D721Med (cell line): Measurements from ENCODE around the gene FRRS1.

Source experiments
- DNase-seq: peaks from one replicate; pipeline ENCODE4 v3.0.0; 2011; ENCODE audit warnings: low spot score; ENCODE audit not compliant: insufficient read length
- FAIRE-seq: peaks from 2 replicates; lab custom pipeline; 2011; peaks lifted over from hg19 to GRCh38; lab: Jason Lieb, UNC
- TF ChIP-seq, protein P1 (sequence below): IDR thresholded peaks from 2 replicates; pipeline ENCODE4 v1.5.1; 2012; ENCODE audit warnings: mild to moderate bottlenecking, control low read depth; ENCODE audit not compliant: insufficient read depth; ENCODE audit errors: missing control alignments

FRRS1 gene

DNA sequence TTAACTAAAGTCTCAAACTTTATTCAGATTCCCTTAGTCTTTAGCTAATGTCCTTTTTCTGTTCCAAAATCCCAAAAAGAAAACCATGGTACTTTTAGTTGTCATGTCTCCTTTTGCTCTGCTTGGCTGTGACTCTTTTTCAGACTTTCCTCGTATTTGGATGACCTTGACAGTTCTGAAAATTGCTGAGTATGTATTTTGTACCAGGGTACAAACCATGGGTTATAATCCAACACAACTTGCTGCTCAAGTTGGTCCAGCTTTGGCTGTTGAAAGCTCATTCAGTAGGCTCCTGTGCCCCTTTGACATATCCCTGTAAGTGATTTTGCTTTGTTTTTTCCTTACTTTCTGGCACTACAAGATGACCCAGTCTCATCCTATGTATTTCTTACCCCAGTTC, 68.9 kb downstream of the FRRS1 start:
- TF ChIP-seq, protein P1, sequence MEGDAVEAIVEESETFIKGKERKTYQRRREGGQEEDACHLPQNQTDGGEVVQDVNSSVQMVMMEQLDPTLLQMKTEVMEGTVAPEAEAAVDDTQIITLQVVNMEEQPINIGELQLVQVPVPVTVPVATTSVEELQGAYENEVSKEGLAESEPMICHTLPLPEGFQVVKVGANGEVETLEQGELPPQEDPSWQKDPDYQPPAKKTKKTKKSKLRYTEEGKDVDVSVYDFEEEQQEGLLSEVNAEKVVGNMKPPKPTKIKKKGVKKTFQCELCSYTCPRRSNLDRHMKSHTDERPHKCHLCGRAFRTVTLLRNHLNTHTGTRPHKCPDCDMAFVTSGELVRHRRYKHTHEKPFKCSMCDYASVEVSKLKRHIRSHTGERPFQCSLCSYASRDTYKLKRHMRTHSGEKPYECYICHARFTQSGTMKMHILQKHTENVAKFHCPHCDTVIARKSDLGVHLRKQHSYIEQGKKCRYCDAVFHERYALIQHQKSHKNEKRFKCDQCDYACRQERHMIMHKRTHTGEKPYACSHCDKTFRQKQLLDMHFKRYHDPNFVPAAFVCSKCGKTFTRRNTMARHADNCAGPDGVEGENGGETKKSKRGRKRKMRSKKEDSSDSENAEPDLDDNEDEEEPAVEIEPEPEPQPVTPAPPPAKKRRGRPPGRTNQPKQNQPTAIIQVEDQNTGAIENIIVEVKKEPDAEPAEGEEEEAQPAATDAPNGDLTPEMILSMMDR: no peak
- FAIRE-seq: no peak
- no peak for DNase-seq

- FAIRE-seq (no peak), DNase-seq (no peak)
- TF ChIP-seq, protein P1: no peak
Observed at GRCh38 chr1:99696616-99697015, 69.8 kb downstream of the FRRS1 start.

- TF ChIP-seq, protein P1: no peak
- no peak for DNase-seq
- FAIRE-seq: peak; percentile 48
Observed at GRCh38 chr1:99691175-99691574, 75.3 kb downstream of the FRRS1 start.

GRCh38 chr1:99685516-99686180, 80.8 kb downstream of the FRRS1 start:
- TF ChIP-seq, protein P1: peak; percentile 50
- no peak for DNase-seq
- peak; percentile 70 for FAIRE-seq

- TF ChIP-seq, protein P1: no peak
- DNase-seq (no peak), FAIRE-seq (no peak)
Observed at GRCh38 chr1:99682291-99682751, 84.1 kb downstream of the FRRS1 start.

- no peak for FAIRE-seq
- TF ChIP-seq, protein P1: no peak
- no peak for DNase-seq
Observed at GRCh38 chr1:99681583-99681982, 84.9 kb downstream of the FRRS1 start.

DNA sequence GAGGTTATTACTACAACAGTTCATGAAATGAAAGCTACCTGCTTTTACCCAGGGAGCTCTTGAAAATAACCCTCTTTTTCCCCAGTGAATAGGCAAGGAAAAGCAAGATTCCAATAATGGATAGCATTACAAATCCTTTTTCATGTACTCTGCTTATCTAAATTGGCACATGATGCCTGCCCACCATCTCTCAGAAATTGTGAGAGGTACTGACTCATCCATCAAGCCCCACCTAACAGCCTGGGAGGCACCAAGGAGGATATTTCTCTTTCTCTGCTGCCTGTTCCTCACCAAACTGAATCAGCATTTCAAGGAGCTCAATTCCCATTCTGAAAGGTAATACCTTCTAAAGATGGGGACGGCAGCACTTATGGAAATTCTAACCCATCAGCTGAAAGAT, 86.2 kb downstream of the FRRS1 start:
- DNase-seq: no peak
- FAIRE-seq: no peak
- TF ChIP-seq, protein P1: no peak
